OCI-LY3 (cell line): ENCODE measurements around the gene ADGRB3.
A peak's percentile ranks its signal among the peaks of the same experiment; 100 is the strongest.

Experiments used
- H2AFZ ChIP-seq: fragments of 200-600, 300-600 bp; shearing (Covaris generic); 2 replicates; pipeline ENCODE4 v1.6.0; 2014; ENCODE audit warnings: antibody characterized with exemption, low read depth, low read length
- H3K27ac ChIP-seq: fragments of 200-600, 300-600 bp; sonication (generic); 2 replicates; pipeline ENCODE4 v1.5.1; 2014; ENCODE audit warnings: mild to moderate bottlenecking, low read length, moderate library complexity, mixed read lengths
- H3K27me3 ChIP-seq: fragments of 200-600, 300-600 bp; sonication (generic); 2 replicates; pipeline ENCODE4 v1.6.1; 2014; ENCODE audit warnings: low read depth, low read length, mixed read lengths
- H3K36me3 ChIP-seq: fragments of 200-600, 300-600 bp; sonication (generic); replicated peaks from 2 replicates; pipeline ENCODE3; 2014; ENCODE audit warnings: low read depth, low read length, mixed read lengths
- H3K4me1 ChIP-seq: fragments of 300-600, 200-600 bp; sonication (generic); 2 replicates; pipeline ENCODE4 v1.6.1; 2014; ENCODE audit warnings: low read length, mixed read lengths
- H3K4me2 ChIP-seq: fragments of 200-600, 300-600 bp; sonication (generic); 2 replicates; pipeline ENCODE4 v1.6.1; 2014; ENCODE audit warnings: low read length, mixed read lengths
- H3K4me3 ChIP-seq: fragments of 300-600, 200-600 bp; sonication (generic); 2 replicates; pipeline ENCODE4 v1.5.1; 2014; ENCODE audit warnings: antibody characterized with exemption, mild to moderate bottlenecking, low read length, moderate library complexity
- H3K79me2 ChIP-seq: fragments of 300-600, 200-600 bp; shearing (Covaris generic); 2 replicates; pipeline ENCODE4 v1.6.1; 2014; ENCODE audit warnings: mild to moderate bottlenecking, low read length, mixed read lengths
- H3K9ac ChIP-seq: fragments of 300-600, 200-600 bp; shearing (Covaris generic); 2 replicates; pipeline ENCODE4 v1.6.0; 2014; ENCODE audit warnings: mild to moderate bottlenecking, low read length, moderate library complexity
- H3K9me3 ChIP-seq: fragments of 200-600, 300-600 bp; shearing (Covaris generic); 2 replicates; pipeline ENCODE4 v1.6.1; 2014; ENCODE audit warnings: low read length, mixed read lengths; ENCODE audit not compliant: insufficient read depth
- H4K20me1 ChIP-seq: fragments of 200-600, 300-600 bp; sonication (generic); 2 replicates; pipeline ENCODE4 v1.6.1; 2016; ENCODE audit warnings: low read length, mixed read lengths; ENCODE audit not compliant: insufficient read depth
- CTCF ChIP-seq: fragments of 200-600, 300-600 bp; sonication (generic); IDR thresholded peaks from 2 replicates; pipeline ENCODE4 v1.5.1; 2014; ENCODE audit warnings: antibody characterized with exemption, low read length, low read depth
- EZH2phosphoT487 ChIP-seq: fragments of 200-600 bp; shearing (Covaris generic); IDR thresholded peaks from 2 replicates; pipeline ENCODE4 v1.6.1; 2018; ENCODE audit warnings: antibody characterized with exemption, mixed run types, low read depth

The ADGRB3 gene

GRCh38 chr6:69122407-69122773, 487.3 kb downstream of the ADGRB3 start:
- H3K27me3 ChIP-seq: no peaks in the 10 kb centered on the region
- no peaks in the 10 kb centered on the region for H4K20me1 ChIP-seq
- no peak overlapping the region for H3K9ac ChIP-seq
- H3K79me2 ChIP-seq: no peaks in the 10 kb centered on the region
- H3K9me3 ChIP-seq: no peaks in the 10 kb centered on the region
- H2AFZ ChIP-seq: no peak overlapping the region
- TF ChIP-seq CTCF (no peak), EZH2phosphoT487 (no peak)
- H3K4me3 ChIP-seq: no peak overlapping the region
- no peak overlapping the region for H3K27ac ChIP-seq
- H3K4me1 ChIP-seq: no peaks in the 10 kb centered on the region
- no peak overlapping the region for H3K4me2 ChIP-seq
- no peaks in the 10 kb centered on the region for H3K36me3 ChIP-seq

- Histone ChIP-seq H3K4me1 (no peaks in the 10 kb centered on the region), H3K27ac (no peak overlapping the region), H3K36me3 (no peaks in the 10 kb centered on the region), H3K4me3 (no peak overlapping the region), H3K4me2 (no peak overlapping the region), H3K79me2 (no peaks in the 10 kb centered on the region), H2AFZ (no peak overlapping the region), H4K20me1 (no peaks in the 10 kb centered on the region), H3K27me3 (no peaks in the 10 kb centered on the region), H3K9me3 (no peaks in the 10 kb centered on the region), H3K9ac (no peak overlapping the region)
- TF ChIP-seq CTCF: no peak
- TF ChIP-seq EZH2phosphoT487: no peak
These were observed 493.3 kb downstream of the ADGRB3 start for GRCh38 chr6:69128411-69128810.

- no peak for TF ChIP-seq EZH2phosphoT487
- no peak for TF ChIP-seq CTCF
- Histone ChIP-seq H3K9ac (no peak overlapping the region), H2AFZ (no peak overlapping the region), H3K27me3 (no peaks in the 10 kb centered on the region), H3K4me1 (no peaks in the 10 kb centered on the region), H3K9me3 (no peaks in the 10 kb centered on the region), H3K27ac (no peak overlapping the region), H3K4me2 (no peak overlapping the region), H3K36me3 (no peaks in the 10 kb centered on the region), H3K79me2 (no peaks in the 10 kb centered on the region), H3K4me3 (no peak overlapping the region), H4K20me1 (no peaks in the 10 kb centered on the region)
These were observed 494.0 kb downstream of the ADGRB3 start for GRCh38 chr6:69129046-69129445.

GRCh38 chr6:69135927-69136326, 500.8 kb downstream of the ADGRB3 start:
- Histone ChIP-seq H3K4me1 (no peaks in the 10 kb centered on the region), H4K20me1 (no peaks in the 10 kb centered on the region), H3K27ac (no peak overlapping the region), H3K36me3 (no peaks in the 10 kb centered on the region), H3K4me2 (peak overlapping the region; percentile 19), H3K9me3 (no peaks in the 10 kb centered on the region), H2AFZ (peak overlapping the region; percentile 53; the same call in 1 of the 2 replicates), H3K79me2 (no peaks in the 10 kb centered on the region), H3K27me3 (no peaks in the 10 kb centered on the region), H3K9ac (no peak overlapping the region), H3K4me3 (peak overlapping the region; percentile 13; the same call in 1 of the 2 replicates)
- TF ChIP-seq CTCF (no peak), EZH2phosphoT487 (no peak)
